DMS53 treated with DMSO at 0.1 percent for 48 hours (cell line): Measurements from ENCODE around the gene GPR137C.

Experiments used
- DNase-seq: peaks from one replicate; lab custom pipeline; 2025; ENCODE audit not compliant: unreplicated experiment; lab: John Stamatoyannopoulos, UW

Gene GPR137C

GRCh38 chr14:52660832-52661231 lies 108.2 kb downstream of the GPR137C start:
- DNase-seq = no peak

GRCh38 chr14:52661314-52661713 lies 108.7 kb downstream of the GPR137C start:
- no peak for DNase-seq

GRCh38 chr14:52663850-52664249 lies 111.2 kb downstream of the GPR137C start:
- no peak for DNase-seq

- peak; percentile 3 for DNase-seq
These were observed 126.0 kb downstream of the GPR137C start for GRCh38 chr14:52678591-52678990.

- no peak for DNase-seq
These were observed 131.4 kb downstream of the GPR137C start for GRCh38 chr14:52683985-52684520.

GRCh38 chr14:52686176-52686575 lies 133.5 kb downstream of the GPR137C start:
- no peak for DNase-seq
